ENCODE results near the gene HHAT.
A peak's percentile ranks its signal among the peaks of the same experiment; 100 is the strongest.

DNA sequence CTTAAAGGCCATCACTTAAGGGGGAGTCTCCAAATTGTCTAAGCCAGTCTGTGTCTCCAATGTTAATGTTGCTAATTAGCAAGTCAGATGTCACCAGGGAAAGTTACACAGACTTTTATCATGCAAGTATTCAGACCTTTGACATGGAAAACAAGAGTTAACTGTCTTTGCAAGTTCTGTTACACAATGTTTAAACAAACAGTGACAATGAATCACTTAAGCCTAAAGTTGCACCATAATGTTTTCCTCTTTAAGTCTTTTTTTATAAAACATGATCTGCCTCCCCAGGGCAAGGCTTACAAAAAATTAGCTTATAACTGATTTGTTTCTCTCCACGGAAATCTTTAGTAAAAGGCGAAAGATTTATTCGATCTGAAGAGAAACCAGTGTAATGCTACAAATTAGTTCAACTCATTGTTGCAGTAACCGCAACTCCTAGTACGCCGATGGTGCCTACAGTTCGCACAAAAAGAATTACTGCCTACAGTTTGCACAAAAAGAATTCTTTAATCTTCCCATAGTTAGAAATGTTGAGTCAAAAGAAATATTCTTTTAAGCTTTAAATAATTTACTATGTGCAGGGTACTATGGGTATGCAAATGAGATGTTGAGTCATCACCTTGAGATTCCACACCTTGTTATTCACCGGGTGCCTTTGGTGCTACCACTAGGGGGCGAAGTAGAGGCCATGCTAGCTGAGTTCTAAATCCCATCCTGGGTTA lies 45.3 kb downstream of the HHAT start:
- no peak for TF ChIP-seq EZH2 (IDR thresholded peaks at IDR 0.05; ENCODE audit: borderline replicate concordance, low read length)
- TF ChIP-seq, protein P1, sequence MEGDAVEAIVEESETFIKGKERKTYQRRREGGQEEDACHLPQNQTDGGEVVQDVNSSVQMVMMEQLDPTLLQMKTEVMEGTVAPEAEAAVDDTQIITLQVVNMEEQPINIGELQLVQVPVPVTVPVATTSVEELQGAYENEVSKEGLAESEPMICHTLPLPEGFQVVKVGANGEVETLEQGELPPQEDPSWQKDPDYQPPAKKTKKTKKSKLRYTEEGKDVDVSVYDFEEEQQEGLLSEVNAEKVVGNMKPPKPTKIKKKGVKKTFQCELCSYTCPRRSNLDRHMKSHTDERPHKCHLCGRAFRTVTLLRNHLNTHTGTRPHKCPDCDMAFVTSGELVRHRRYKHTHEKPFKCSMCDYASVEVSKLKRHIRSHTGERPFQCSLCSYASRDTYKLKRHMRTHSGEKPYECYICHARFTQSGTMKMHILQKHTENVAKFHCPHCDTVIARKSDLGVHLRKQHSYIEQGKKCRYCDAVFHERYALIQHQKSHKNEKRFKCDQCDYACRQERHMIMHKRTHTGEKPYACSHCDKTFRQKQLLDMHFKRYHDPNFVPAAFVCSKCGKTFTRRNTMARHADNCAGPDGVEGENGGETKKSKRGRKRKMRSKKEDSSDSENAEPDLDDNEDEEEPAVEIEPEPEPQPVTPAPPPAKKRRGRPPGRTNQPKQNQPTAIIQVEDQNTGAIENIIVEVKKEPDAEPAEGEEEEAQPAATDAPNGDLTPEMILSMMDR (IDR thresholded peaks at IDR 0.05; ENCODE audit: low read length): peak; percentile 53

All from OCI-LY1 (cell line).